Measurements from ENCODE around the gene BMPR1B.

DNA sequence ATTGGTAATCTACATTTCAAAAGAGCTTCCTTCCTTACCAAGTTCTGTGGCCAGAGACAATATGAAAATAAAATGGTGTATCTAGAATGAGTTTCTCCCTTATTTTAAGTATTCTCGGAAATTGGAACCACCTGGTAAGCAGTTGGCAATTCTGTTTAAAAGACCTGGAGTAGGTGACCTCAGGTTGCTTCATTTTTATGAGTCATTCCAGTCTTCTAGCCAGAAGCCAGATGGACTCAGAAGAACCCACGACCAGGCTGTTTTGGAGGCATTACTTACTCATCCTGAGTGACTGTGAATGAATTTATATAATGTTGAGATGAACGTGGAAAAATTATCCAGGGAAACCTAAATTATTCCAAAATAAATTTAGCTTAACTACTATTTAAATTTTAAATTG lies 9.1 kb downstream of the BMPR1B start:
- TF ChIP-seq, protein P1, sequence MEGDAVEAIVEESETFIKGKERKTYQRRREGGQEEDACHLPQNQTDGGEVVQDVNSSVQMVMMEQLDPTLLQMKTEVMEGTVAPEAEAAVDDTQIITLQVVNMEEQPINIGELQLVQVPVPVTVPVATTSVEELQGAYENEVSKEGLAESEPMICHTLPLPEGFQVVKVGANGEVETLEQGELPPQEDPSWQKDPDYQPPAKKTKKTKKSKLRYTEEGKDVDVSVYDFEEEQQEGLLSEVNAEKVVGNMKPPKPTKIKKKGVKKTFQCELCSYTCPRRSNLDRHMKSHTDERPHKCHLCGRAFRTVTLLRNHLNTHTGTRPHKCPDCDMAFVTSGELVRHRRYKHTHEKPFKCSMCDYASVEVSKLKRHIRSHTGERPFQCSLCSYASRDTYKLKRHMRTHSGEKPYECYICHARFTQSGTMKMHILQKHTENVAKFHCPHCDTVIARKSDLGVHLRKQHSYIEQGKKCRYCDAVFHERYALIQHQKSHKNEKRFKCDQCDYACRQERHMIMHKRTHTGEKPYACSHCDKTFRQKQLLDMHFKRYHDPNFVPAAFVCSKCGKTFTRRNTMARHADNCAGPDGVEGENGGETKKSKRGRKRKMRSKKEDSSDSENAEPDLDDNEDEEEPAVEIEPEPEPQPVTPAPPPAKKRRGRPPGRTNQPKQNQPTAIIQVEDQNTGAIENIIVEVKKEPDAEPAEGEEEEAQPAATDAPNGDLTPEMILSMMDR (IDR thresholded peaks at IDR 0.05), result no peak
- TF ChIP-seq POLR2A (IDR thresholded peaks at IDR 0.05), result no peak

All from ovary (tissue), 3 donors.